ENCODE data around the gene NLRX1.
A peak's percentile ranks its signal among the peaks of the same experiment; 100 is the strongest.

Gene NLRX1

DNA sequence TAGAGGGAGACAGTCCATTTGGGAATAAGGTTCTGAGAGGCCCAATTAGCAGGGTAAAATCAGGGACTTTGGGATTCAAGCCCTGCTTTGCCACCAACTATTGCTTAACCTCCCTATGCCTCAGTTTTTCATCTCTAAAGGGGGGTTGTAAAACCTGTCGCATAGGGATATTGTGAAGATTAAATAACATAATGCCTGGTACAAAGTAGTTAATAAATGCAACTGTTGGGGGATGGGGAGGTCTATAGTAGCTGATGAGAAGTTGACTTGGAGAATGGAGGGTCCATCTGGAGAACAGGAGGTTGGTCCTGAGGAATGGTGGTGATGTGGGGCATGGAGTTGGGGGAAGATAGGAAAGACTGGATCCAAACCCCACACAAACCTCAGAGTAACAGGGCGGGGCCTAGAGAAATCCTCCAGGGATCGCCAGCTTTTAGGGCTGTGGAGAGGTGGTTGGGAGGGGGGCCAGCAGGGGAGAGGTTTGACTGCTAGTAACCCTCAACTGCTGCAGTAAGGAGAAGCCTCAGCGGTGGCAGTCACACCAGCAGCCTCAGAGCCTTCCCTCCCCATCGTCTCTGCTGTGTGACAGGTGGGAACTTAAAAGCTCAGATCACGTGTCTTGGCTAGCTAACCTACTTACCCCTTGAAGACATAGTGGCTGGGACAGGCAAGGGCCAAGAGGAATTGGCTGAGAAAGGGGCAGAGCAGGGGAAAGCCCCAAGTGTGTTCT lies 20.8 kb upstream of the NLRX1 start:
- no peak overlapping the region for H3K4me3 Mint-ChIP-seq

DNA sequence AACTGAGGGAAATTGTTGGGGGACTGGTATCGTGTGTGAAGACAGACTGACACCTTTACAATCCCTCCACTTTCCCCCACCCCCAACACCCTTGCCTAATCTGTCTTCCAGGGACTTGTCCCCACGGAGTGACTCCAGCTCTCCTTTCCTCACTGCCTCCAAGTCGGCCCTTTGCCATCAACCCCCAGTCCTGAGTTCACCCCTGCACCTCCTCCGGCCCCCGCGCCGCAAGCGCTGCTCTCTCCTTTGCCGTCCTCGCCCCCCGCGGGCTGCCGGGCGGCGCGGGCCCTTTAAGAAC lies 19.9 kb upstream of the NLRX1 start:
- Mint-ChIP-seq H3K4me3 (peak overlapping the region; percentile 70), H3K36me3 (ENCODE audit: low read depth) (no peaks in the 10 kb centered on the region), H3K4me1 (ENCODE audit: low read depth) (peaks cover 14% of the 10 kb centered on the region), H3K27me3 (peaks cover 51% of the 10 kb centered on the region), H3K27ac (no peak overlapping the region), H3K9me3 (no peaks in the 10 kb centered on the region)
- DNase-seq = no peak

More for the DNA sequence above, 20.8 kb upstream of the NLRX1 start:
- no peak for DNase-seq
- H3K27me3 Mint-ChIP-seq = peaks cover 57% of the 10 kb centered on the region
- no peaks in the 10 kb centered on the region for H3K9me3 Mint-ChIP-seq
- H3K36me3 Mint-ChIP-seq (ENCODE audit: low read depth) = no peaks in the 10 kb centered on the region
- H3K27ac Mint-ChIP-seq = no peak overlapping the region
- peaks cover 14% of the 10 kb centered on the region for H3K4me1 Mint-ChIP-seq (ENCODE audit: low read depth)

DNA sequence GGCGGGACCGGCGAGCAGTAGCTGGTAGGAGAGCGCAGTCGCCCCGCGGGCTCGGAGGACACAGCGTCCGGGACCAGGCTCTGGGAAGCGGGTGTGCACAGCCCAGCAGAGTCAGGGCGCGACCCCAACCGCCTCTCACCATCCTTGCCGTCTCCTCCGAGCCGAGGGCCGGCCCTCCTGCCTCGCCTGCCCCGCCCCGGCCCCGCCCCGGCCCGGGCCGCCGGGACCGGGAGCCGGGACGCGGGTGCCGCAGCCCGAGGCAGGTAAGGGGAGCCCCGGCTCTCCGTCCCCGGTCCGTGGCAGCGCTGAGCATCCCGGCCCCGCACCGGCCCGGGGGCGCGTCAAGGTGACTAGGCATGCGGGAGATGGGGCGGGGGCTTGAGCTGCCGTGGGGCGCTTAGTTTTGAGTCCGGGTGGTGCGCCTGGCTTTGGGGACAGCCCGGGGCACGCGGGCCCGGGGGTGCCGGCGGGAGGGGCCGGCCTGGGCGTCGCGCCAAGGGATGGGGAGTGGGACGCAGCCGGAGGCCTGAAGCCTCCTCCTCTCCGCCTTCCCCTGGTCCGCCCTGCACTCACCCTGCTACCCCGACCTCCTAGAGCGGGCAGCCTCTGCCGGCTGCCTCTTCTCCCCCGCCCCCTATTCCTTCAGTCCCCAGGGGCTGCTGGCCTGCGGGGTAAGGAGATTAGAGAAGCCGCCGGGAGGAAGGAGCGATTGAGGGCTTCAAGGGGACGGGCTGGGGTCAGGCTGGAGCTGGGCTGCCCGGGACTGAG lies 19.3 kb upstream of the NLRX1 start, which contains the start of gene ABCG4:
ABCG4 (plus strand) TSS at position 35 of the 768 bp plus-strand sequence. CDS start 914 bp downstream, outside the sequence.
- peaks cover 14% of the 10 kb centered on the region for H3K4me1 Mint-ChIP-seq (ENCODE audit: low read depth)
- DNase-seq = peak; percentile 62
- peaks cover 53% of the 10 kb centered on the region for H3K27me3 Mint-ChIP-seq
- H3K4me3 Mint-ChIP-seq = peak within 1 kb of the TSS; percentile 70
- H3K9me3 Mint-ChIP-seq = no peaks in the 10 kb centered on the region
- H3K36me3 Mint-ChIP-seq (ENCODE audit: low read depth) = no peaks in the 10 kb centered on the region
- H3K27ac Mint-ChIP-seq = no peak within 1 kb of the TSS

DNA sequence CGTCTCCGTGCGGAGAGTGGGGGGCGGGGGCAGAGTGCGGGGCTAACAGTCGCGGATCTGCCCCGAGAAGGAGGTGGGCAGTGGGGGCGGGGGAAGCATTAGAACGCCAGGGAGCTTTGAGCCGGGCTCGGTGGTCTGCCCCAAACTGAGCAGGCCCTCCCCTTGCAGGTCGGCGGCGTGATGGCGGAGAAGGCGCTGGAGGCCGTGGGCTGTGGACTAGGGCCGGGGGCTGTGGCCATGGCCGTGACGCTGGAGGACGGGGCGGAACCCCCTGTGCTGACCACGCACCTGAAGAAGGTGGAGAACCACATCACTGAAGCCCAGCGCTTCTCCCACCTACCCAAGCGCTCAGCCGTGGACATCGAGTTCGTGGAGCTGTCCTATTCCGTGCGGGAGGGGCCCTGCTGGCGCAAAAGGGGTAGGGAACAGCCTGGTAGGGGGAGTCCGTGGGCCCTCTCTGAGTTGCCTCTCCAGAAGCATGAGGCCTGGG lies 18.7 kb upstream of the NLRX1 start:
- Mint-ChIP-seq H3K4me1 (ENCODE audit: low read depth) (peaks cover 14% of the 10 kb centered on the region), H3K27ac (no peak overlapping the region), H3K9me3 (no peaks in the 10 kb centered on the region), H3K27me3 (peaks cover 53% of the 10 kb centered on the region), H3K36me3 (ENCODE audit: low read depth) (no peaks in the 10 kb centered on the region), H3K4me3 (peak overlapping the region; percentile 31)
- no peak for DNase-seq

DNA sequence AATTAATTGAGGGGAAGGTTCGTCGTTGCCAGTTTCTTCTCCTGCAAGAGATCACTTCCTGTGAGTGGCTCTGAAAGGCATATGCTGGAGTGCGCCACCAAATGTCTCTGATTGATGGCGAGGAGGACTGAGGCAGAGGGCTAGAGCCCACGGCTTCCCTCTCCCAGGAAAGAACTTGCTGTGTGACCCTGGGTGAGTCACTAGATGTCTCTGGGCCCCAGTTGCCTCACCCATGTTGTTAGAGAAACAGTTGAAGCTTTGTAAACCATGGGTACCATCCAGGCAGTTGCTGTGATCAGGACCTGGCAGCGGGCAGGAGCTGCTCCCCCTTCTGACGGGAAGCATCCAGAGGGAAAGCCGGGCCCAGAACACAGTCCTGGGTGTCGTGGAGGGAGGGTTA lies 16.5 kb upstream of the NLRX1 start:
- peaks cover 14% of the 10 kb centered on the region for H3K4me1 Mint-ChIP-seq (ENCODE audit: low read depth)
- DNase-seq = no peak
- peaks cover 45% of the 10 kb centered on the region for H3K27me3 Mint-ChIP-seq
- H3K27ac Mint-ChIP-seq = no peak overlapping the region
- no peak overlapping the region for H3K4me3 Mint-ChIP-seq
- H3K36me3 Mint-ChIP-seq (ENCODE audit: low read depth) = no peaks in the 10 kb centered on the region
- no peaks in the 10 kb centered on the region for H3K9me3 Mint-ChIP-seq

DNA sequence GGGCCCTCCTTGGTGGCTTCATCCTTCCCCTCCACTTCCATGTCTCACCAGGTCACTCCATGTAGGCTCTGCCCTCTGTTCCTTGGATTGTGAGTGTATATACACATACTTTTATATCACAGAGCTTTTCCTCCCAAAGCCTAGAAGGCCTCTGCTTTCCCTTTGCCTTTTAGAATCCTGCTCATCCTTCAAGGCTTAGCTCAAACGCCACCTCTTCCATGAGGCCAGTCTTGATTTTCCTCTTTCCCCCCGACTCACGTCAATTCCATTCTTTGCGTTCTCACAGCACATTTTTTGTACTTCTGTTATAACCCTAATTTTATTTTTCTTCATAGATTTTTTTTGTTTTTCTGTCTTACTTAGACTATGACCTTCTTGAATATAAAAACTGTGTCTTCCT lies 15.9 kb upstream of the NLRX1 start:
- no peaks in the 10 kb centered on the region for H3K9me3 Mint-ChIP-seq
- H3K4me3 Mint-ChIP-seq = no peak overlapping the region
- peaks cover 39% of the 10 kb centered on the region for H3K27me3 Mint-ChIP-seq
- no peak for DNase-seq
- no peak overlapping the region for H3K27ac Mint-ChIP-seq
- H3K4me1 Mint-ChIP-seq (ENCODE audit: low read depth) = peaks cover 14% of the 10 kb centered on the region
- no peaks in the 10 kb centered on the region for H3K36me3 Mint-ChIP-seq (ENCODE audit: low read depth)

DNA sequence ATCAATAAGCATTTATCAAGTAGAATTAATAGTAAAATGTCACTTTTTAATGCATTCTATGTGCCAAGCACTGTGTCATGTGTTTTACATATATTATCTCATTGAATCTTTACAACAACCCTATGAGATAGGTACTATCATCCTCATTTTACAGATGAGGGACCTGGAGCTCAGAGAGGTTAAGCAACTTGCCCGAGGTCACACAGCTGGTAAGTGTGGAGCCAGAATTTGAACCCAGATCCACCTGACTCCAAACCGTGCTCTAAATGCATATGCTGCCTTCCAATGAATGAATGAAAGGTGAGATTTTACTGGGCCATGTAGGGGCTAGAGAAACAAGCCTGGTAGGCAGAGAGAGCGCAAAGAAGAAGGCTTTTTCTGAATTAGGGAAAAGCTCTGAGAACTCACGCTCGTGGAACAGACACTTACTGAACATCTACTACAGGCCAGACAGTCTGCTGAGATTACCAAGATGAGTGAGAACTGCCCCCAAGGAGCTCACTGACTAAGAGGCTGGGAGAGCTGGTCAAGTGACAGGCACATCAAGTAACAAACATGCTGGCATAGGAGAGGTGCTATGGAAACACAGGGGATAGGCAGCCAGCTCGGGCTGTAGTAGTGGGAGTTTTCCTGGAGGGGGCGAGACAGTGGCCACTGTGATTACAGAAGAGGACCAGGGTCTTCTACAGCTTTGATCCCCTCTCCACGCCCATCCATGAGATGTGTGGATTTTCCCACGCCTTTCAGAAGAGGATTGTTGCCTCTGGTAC lies 15.3 kb upstream of the NLRX1 start:
- Mint-ChIP-seq H3K4me1 (ENCODE audit: low read depth) (peaks cover 9% of the 10 kb centered on the region), H3K9me3 (no peaks in the 10 kb centered on the region), H3K36me3 (ENCODE audit: low read depth) (no peaks in the 10 kb centered on the region), H3K4me3 (no peak overlapping the region), H3K27ac (no peak overlapping the region), H3K27me3 (peaks cover 33% of the 10 kb centered on the region)
- no peak for DNase-seq

DNA sequence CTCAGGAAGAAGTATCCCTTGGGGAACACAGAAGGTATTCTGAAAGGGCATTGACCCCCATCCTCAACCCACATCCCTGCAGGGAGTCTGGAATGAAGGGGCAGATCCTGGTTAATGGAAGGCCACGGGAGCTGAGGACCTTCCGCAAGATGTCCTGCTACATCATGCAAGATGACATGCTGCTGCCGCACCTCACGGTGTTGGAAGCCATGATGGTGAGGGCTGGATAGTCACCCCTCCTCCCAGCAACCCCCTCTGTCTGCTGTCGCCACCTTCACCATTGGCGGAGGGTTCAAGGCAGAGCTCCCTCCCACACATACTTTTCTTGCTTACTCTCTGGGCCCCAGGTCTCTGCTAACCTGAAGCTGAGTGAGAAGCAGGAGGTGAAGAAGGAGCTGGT lies 14.3 kb upstream of the NLRX1 start:
- Mint-ChIP-seq H3K27me3 (peaks cover 28% of the 10 kb centered on the region), H3K4me1 (ENCODE audit: low read depth) (peaks cover 3% of the 10 kb centered on the region), H3K4me3 (no peak overlapping the region), H3K36me3 (ENCODE audit: low read depth) (no peaks in the 10 kb centered on the region), H3K27ac (no peak overlapping the region), H3K9me3 (no peaks in the 10 kb centered on the region)
- no peak for DNase-seq

DNA sequence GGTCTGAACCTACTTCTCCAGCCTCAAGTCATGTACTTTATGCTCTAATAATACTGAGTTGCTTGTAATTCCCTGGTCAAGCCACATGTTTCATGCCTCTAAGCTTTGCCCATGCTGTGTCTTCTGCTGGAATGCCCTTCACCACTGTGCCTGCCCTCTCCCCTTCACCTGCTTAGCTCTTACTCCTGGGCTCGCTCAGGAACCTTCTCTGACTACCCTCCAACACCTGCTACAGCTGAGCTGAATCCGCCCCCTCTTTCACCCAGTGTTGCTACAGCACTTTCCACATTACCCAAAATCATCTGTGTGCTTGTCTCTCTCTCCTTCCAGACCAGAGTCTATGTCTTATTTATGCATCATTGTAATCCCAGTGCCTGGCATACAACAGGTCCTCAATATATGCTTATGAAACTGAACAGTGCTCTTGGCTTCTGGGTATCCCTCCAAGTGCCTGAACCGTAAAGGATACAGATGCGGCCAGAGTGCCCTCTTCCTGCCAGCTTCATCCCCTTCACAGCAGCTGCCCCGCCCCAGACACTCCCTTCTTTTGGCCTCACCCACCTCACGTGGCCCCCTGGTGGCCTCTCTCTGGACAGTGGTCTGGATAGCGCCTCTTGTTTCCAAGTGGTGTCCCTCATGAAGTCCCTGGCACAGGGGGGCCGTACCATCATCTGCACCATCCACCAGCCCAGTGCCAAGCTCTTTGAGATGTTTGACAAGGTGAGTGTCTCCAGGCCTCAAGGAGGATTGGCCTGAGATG lies 12.6 kb upstream of the NLRX1 start:
- no peaks in the 10 kb centered on the region for H3K9me3 Mint-ChIP-seq
- DNase-seq = no peak
- peaks cover 15% of the 10 kb centered on the region for H3K27me3 Mint-ChIP-seq
- no peaks in the 10 kb centered on the region for H3K36me3 Mint-ChIP-seq (ENCODE audit: low read depth)
- peaks cover 3% of the 10 kb centered on the region for H3K4me1 Mint-ChIP-seq (ENCODE audit: low read depth)
- H3K27ac Mint-ChIP-seq = no peak overlapping the region
- no peak overlapping the region for H3K4me3 Mint-ChIP-seq

DNA sequence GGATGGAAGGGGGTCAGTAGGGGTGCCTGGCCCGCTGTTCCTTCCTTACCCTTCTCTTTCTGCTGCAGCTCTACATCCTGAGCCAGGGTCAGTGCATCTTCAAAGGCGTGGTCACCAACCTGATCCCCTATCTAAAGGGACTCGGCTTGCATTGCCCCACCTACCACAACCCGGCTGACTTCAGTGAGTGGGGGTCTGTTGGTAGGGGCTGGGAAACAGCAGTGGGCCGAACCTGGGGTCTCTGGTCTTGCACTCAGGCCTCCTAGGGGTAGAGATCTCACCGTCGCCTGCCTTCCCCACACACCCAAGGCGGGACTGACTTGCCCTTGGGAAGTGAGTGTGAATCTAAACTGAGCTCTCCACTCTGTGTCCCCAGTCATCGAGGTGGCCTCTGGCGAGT lies 12.0 kb upstream of the NLRX1 start:
- Mint-ChIP-seq H3K4me1 (ENCODE audit: low read depth) (peaks cover 3% of the 10 kb centered on the region), H3K27me3 (peaks cover 11% of the 10 kb centered on the region), H3K27ac (no peak overlapping the region), H3K4me3 (no peak overlapping the region), H3K9me3 (no peaks in the 10 kb centered on the region), H3K36me3 (ENCODE audit: low read depth) (no peaks in the 10 kb centered on the region)
- no peak for DNase-seq

DNA sequence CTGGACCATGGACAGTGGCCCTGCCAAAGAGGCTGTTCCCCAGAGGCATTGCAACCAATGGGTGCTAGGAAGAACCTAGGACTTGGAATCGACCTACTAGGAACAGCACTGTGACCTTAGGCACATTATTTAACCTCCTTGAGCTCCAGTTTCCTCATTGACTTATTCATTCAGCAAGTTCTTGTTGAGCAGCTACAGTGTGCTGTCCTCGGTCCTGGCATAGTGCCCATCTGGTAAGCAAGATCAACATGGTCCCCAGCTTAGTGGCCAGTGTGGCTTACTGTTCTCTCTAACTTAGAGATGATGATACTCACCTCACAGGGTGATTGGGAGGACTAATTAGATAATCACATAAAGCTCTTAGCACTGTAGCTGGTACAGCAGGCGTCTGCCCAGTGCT lies 11.5 kb upstream of the NLRX1 start:
- Mint-ChIP-seq H3K36me3 (ENCODE audit: low read depth) (no peaks in the 10 kb centered on the region), H3K27me3 (peaks cover 8% of the 10 kb centered on the region), H3K4me3 (no peak overlapping the region), H3K27ac (no peak overlapping the region), H3K9me3 (no peaks in the 10 kb centered on the region), H3K4me1 (ENCODE audit: low read depth) (no peaks in the 10 kb centered on the region)
- DNase-seq = no peak

DNA sequence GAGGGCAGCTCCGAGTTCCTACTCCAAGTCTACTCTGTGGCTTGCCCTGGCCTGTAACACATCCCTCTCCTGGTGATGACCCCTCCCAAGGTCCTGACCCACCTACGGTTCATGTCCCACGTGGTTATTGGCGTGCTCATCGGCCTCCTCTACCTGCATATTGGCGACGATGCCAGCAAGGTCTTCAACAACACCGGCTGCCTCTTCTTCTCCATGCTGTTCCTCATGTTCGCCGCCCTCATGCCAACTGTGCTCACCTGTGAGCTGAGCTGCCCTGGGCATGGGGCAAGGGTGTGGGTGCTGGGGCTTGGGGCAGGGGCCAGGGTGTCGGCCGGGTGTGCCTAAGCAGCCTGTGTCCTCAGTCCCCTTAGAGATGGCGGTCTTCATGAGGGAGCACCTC lies 10.1 kb upstream of the NLRX1 start:
- no peaks in the 10 kb centered on the region for H3K9me3 Mint-ChIP-seq
- no peaks in the 10 kb centered on the region for H3K4me1 Mint-ChIP-seq (ENCODE audit: low read depth)
- H3K27ac Mint-ChIP-seq = no peak overlapping the region
- DNase-seq = no peak
- H3K27me3 Mint-ChIP-seq = peaks cover 8% of the 10 kb centered on the region
- H3K4me3 Mint-ChIP-seq = no peak overlapping the region
- H3K36me3 Mint-ChIP-seq (ENCODE audit: low read depth) = no peaks in the 10 kb centered on the region

DNA sequence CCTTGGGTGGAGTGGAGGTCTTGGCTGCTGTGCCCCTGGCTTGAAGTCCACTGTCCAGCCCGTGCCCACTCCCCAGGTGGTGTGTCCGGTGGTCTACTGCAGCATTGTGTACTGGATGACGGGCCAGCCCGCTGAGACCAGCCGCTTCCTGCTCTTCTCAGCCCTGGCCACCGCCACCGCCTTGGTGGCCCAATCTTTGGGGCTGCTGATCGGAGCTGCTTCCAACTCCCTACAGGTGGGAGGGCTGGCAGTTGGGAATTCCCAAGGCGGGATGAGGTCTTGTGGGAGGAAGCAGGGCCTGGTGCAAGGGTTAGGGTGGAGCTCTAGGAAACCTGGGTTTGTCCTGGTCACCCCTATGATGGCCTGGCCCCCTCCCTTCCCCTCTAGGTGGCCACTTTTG lies 8.4 kb upstream of the NLRX1 start:
- Mint-ChIP-seq H3K4me3 (no peak overlapping the region), H3K36me3 (ENCODE audit: low read depth) (no peaks in the 10 kb centered on the region), H3K4me1 (ENCODE audit: low read depth) (no peaks in the 10 kb centered on the region), H3K9me3 (no peaks in the 10 kb centered on the region), H3K27me3 (peaks cover 4% of the 10 kb centered on the region), H3K27ac (no peak overlapping the region)
- DNase-seq = no peak

DNA sequence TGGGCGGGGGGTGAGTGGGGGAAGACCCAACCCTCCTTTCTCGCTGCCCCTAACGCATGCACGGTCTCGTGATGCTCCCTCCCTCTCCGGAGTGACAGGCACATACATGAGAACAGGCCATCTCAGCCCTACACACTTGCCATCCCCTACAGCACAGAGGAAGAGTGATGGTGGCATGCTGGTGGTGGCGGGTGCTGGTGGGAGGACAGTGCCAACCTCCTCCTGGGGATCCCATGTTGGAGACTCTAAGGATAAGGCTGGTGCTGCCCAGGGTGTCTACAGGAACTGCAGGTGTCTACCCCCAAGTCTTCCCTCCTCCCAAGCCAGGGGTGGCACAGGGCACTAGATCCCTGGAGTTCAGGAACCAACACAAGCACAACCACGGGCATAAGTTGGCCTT lies 6.7 kb upstream of the NLRX1 start:
- Mint-ChIP-seq H3K36me3 (ENCODE audit: low read depth) (no peaks in the 10 kb centered on the region), H3K9me3 (no peaks in the 10 kb centered on the region), H3K4me3 (no peak overlapping the region), H3K27ac (no peak overlapping the region), H3K27me3 (no peaks in the 10 kb centered on the region), H3K4me1 (ENCODE audit: low read depth) (no peaks in the 10 kb centered on the region)
- no peak for DNase-seq

All from activated T-cell treated with anti-CD3 and anti-CD28 coated beads, Interleukin-2, amount 50 U/mL, for 24 hours (primary cell).